NCI-H128 (cell line): ENCODE measurements around the gene TLCD1.

Experiments used
- DNase-seq: peaks from one replicate; lab custom pipeline; 2025; ENCODE audit not compliant: unreplicated experiment; lab: John Stamatoyannopoulos, UW

Gene TLCD1

GRCh38 chr17:28689011-28689410 lies 37.0 kb downstream of the TLCD1 start:
- DNase-seq = no peak

- no peak for DNase-seq
Measured at GRCh38 chr17:28688481-28688880, 37.6 kb downstream of the TLCD1 start.

GRCh38 chr17:28686296-28686695 lies 39.7 kb downstream of the TLCD1 start:
- DNase-seq = no peak

- DNase-seq = no peak
Measured at GRCh38 chr17:28685366-28685765, 40.7 kb downstream of the TLCD1 start.

GRCh38 chr17:28684963-28685362 lies 41.1 kb downstream of the TLCD1 start:
- no peak for DNase-seq

- no peak for DNase-seq
Measured at GRCh38 chr17:28682655-28683054, 43.4 kb downstream of the TLCD1 start.

GRCh38 chr17:28675980-28676379 lies 50.1 kb downstream of the TLCD1 start:
- no peak for DNase-seq

- DNase-seq = no peak
Measured at GRCh38 chr17:28675490-28675889, 50.5 kb downstream of the TLCD1 start.
